Liver (tissue), 9 donors: ENCODE results near the gene RBBP4. TPM values are rescaled to one million over a fixed set of nuclear protein-coding genes. Genes with fewer than 3 reads are reported as not detected.

ENCODE experiments used
- DNase-seq: peaks from one replicate; pipeline ENCODE4 v3.0.0-alpha.2; 2017; ENCODE audit warnings: low spot score
- H3K27ac ChIP-seq, 2 donors: one replicate each; pipeline ENCODE4 v1.7.0; 2013; ENCODE audit warnings: inconsistent platforms in 2 of 2, low read length in 2 of 2, control low read depth in 1 of 2, low read depth in 1 of 2, mild to moderate bottlenecking in 1 of 2
- H3K27me3 ChIP-seq, 4 donors: one replicate each; pipeline versions ENCODE4 v1.6.1 to v1.7.0; 2013; ENCODE audit warnings: low read length in 3 of 4, inconsistent platforms in 1 of 4, mild to moderate bottlenecking in 1 of 4, moderate library complexity in 1 of 4; ENCODE audit not compliant: control insufficient read depth in 4 of 4, insufficient read depth in 4 of 4
- H3K36me3 ChIP-seq, 4 donors: one replicate each; pipeline versions ENCODE4 v1.6.1 to v1.7.0; 2013; ENCODE audit warnings: low read length in 3 of 4, mild to moderate bottlenecking in 3 of 4, low read depth in 1 of 4, moderate library complexity in 1 of 4; ENCODE audit not compliant: control insufficient read depth in 4 of 4, insufficient read depth in 3 of 4
- H3K4me1 ChIP-seq, 4 donors: one replicate each; pipeline versions ENCODE4 v1.6.1 to v1.7.0; 2013; ENCODE audit warnings: low read length in 3 of 4, mild to moderate bottlenecking in 3 of 4, moderate library complexity in 1 of 4; ENCODE audit not compliant: control insufficient read depth in 4 of 4, insufficient read depth in 4 of 4
- H3K4me3 ChIP-seq, 3 donors: one replicate each; pipeline versions ENCODE4 v1.6.1 to v1.7.0; 2013; ENCODE audit warnings: low read length in 3 of 3, control low read depth in 1 of 3, low read depth in 1 of 3, mild to moderate bottlenecking in 1 of 3
- H3K9ac ChIP-seq, 2 donors: one replicate each; pipeline ENCODE4 v1.7.0; 2013; ENCODE audit warnings: low read length in 2 of 2, mild to moderate bottlenecking in 2 of 2, moderate library complexity in 2 of 2, control low read depth in 1 of 2, low read depth in 1 of 2
- H3K9me3 ChIP-seq, 4 donors: one replicate each; pipeline versions ENCODE4 v1.6.1 to v1.7.0; 2013; ENCODE audit warnings: low read length in 3 of 4; ENCODE audit not compliant: control insufficient read depth in 4 of 4
- EGR1 ChIP-seq, 2 donors: IDR thresholded peaks; 2 replicates each; pipeline ENCODE4 v1.6.1; 2016 to 2018; ENCODE audit warnings: antibody characterized with exemption in 2 of 2, low read depth in 2 of 2
- FOXA1 ChIP-seq: IDR thresholded peaks from 2 replicates; pipeline ENCODE4 v1.6.1; 2016; ENCODE audit warnings: antibody characterized with exemption
- FOXA2 ChIP-seq: IDR thresholded peaks from 2 replicates; pipeline ENCODE4 v1.6.1; 2016; ENCODE audit warnings: antibody characterized with exemption
- GABPA ChIP-seq, 2 donors: IDR thresholded peaks in 1 of 2; conservative IDR thresholded peaks in 1 of 2; 2 replicates each; pipeline ENCODE4 v1.6.1; 2016; ENCODE audit warnings: antibody characterized with exemption in 2 of 2, mild to moderate bottlenecking in 1 of 2, moderate library complexity in 1 of 2
- HNF4A ChIP-seq, 2 donors: conservative IDR thresholded peaks; 2 replicates each; pipeline ENCODE4 v1.6.1; 2016; ENCODE audit warnings: antibody characterized with exemption in 2 of 2, mild to moderate bottlenecking in 2 of 2
- HNF4G ChIP-seq: IDR thresholded peaks from 2 replicates; pipeline ENCODE4 v1.6.1; 2016; ENCODE audit warnings: antibody characterized with exemption
- JUND ChIP-seq, 2 donors: IDR thresholded peaks; 2 replicates each; pipeline ENCODE4 v1.6.1; 2016; ENCODE audit warnings: antibody characterized with exemption in 2 of 2
- NR2F2 ChIP-seq: IDR thresholded peaks from 2 replicates; pipeline ENCODE4 v1.6.1; 2016; ENCODE audit warnings: antibody characterized with exemption
- RAD21 ChIP-seq, 2 donors: IDR thresholded peaks; 2 replicates each; pipeline ENCODE4 v1.6.1; 2016; ENCODE audit warnings: antibody characterized with exemption in 2 of 2, mild to moderate bottlenecking in 2 of 2
- RXRA ChIP-seq, 2 donors: IDR thresholded peaks; 2 replicates each; pipeline ENCODE4 v1.6.1; 2017 to 2018; ENCODE audit warnings: antibody characterized with exemption in 2 of 2, mild to moderate bottlenecking in 1 of 2
- SP1 ChIP-seq: IDR thresholded peaks from 2 replicates; pipeline ENCODE4 v1.6.1; 2018; ENCODE audit warnings: antibody characterized with exemption, mild to moderate bottlenecking
- TAF1 ChIP-seq: conservative IDR thresholded peaks from 2 replicates; pipeline ENCODE4 v1.6.1; 2016; ENCODE audit warnings: antibody characterized with exemption, mild to moderate bottlenecking
- YY1 ChIP-seq: IDR thresholded peaks from 2 replicates; pipeline ENCODE4 v1.6.1; 2016; ENCODE audit warnings: antibody characterized with exemption, mild to moderate bottlenecking
- WGBS: extraction: QIAGEN DNeasy Blood & Tissue Kit; methylation state at CpG from one replicate; pipeline ENCODE4 v1.1.7; 2013; 5-methylcytosine and 5-hydroxymethylcytosine counted together
- polyA plus RNA-seq, 2 donors: library from polyadenylated mRNA; stranded (reverse) in 1 of 2; unstranded in 1 of 2; fragments of 200-250 nt in 1 of 2; fragments of >200 nt in 1 of 2; fragmentation: Nextera tagmentation in 1 of 2; extraction: Ambion mirVana in 1 of 2; gene quantifications; one replicate each; pipeline versions ENCODE4 v1.2.1 to v1.2.3, GENCODE V29; 2013 to 2015
- total RNA-seq, 2 donors: library from RNA; depleted of rRNA; stranded (reverse); fragments of >200 nt; gene quantifications; one replicate each; pipeline ENCODE4 v1.2.3, GENCODE V29; 2014
- TF ChIP-seq, protein P1 (sequence below): fragments of 150-350 bp; IDR thresholded peaks from 2 replicates; pipeline ENCODE4 v1.5.1; 2017; ENCODE audit warnings: improper control_type of control experiment, low read depth, low read length; ENCODE audit not compliant: missing input control
- TF ChIP-seq, protein P2 (sequence below): IDR thresholded peaks from 2 replicates; pipeline ENCODE4 v1.6.1; 2016; ENCODE audit warnings: antibody characterized with exemption
- TF ChIP-seq, protein P3 (sequence below): IDR thresholded peaks from 2 replicates; pipeline ENCODE4 v1.6.1; 2016; ENCODE audit warnings: antibody characterized with exemption
- TF ChIP-seq, protein P4 (sequence below): IDR thresholded peaks from 2 replicates; pipeline ENCODE4 v1.6.1; 2016; ENCODE audit warnings: antibody characterized with exemption, mild to moderate bottlenecking
- TF ChIP-seq, protein P5 (sequence below): IDR thresholded peaks from 2 replicates; pipeline ENCODE4 v1.6.1; 2016; ENCODE audit warnings: antibody characterized with exemption
- donor health status: healthy.
- donor health status: healthy.
- donor health status: healthy.
- donor health status: healthy.
- donor health status: healthy.

Gene RBBP4
- total and polyA plus RNA-seq, 4 donors, result 35.3 to 93.1 (median 49.0) TPM

DNA sequence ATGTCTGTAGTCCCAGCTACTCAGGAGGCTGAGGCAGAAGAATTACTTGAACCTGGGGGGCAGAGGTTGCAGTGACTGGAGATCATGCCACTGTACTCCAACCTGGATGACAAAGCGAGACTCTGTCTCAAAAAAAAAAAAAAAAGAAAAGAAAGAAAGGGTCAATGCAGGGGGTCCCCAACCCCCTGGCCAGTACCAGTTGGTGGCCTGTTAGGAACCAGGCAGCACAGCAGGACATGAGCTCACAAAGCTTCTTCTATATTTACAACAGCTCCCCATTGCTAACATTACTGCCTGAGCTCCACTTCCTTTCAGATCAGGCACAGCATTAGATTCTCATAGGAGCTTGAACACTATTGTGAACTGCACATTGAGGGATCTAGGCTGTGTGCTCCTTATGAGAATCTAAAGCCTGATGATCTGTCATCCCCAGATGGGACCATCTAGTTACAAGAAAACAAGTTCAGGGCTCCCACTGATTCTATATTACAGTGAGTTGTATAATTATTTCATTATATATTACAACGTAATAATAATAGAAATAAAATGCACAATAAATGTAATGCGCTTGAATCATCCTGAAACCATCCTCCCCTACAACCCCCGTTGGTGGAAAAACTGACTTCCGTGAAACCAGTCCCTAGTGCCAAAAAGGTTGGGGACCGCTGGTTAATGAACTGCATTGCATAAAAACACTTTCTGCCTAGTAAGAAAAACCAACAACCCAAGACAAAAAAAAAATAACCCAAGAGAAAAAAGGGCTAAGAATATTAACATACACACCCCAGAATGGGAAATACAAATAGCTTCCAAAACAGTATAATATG is 3.5 kb upstream of the RBBP4 start:
- Histone ChIP-seq H3K9ac (no peak overlapping the region), H3K27ac (no peak overlapping the region), H3K4me3 (no peak overlapping the region), H3K4me1 (peaks cover 3 to 21% (median 14%) of the 10 kb centered on the region in 4 donors), H3K27me3 (no peaks in the 10 kb centered on the region), H3K9me3 (no peaks in the 10 kb centered on the region), H3K36me3 (peaks cover 0 to 4% (median under 1%) of the 10 kb centered on the region in 4 donors)
- DNase-seq, result no peak
- 75% methylated on average over 6 of the region's 6 CpGs for WGBS
- TF ChIP-seq, protein P1, sequence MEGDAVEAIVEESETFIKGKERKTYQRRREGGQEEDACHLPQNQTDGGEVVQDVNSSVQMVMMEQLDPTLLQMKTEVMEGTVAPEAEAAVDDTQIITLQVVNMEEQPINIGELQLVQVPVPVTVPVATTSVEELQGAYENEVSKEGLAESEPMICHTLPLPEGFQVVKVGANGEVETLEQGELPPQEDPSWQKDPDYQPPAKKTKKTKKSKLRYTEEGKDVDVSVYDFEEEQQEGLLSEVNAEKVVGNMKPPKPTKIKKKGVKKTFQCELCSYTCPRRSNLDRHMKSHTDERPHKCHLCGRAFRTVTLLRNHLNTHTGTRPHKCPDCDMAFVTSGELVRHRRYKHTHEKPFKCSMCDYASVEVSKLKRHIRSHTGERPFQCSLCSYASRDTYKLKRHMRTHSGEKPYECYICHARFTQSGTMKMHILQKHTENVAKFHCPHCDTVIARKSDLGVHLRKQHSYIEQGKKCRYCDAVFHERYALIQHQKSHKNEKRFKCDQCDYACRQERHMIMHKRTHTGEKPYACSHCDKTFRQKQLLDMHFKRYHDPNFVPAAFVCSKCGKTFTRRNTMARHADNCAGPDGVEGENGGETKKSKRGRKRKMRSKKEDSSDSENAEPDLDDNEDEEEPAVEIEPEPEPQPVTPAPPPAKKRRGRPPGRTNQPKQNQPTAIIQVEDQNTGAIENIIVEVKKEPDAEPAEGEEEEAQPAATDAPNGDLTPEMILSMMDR, result no peak
- TF ChIP-seq EGR1 (IDR thresholded peaks at IDR 0.05; ENCODE audit: low read depth in 2 of 2), result no peak
- no peak for TF ChIP-seq JUND (IDR thresholded peaks at IDR 0.05)
- TF ChIP-seq RXRA (IDR thresholded peaks at IDR 0.05), result peak in 1 of 2 donors; percentile 48
- TF ChIP-seq, protein P2, sequence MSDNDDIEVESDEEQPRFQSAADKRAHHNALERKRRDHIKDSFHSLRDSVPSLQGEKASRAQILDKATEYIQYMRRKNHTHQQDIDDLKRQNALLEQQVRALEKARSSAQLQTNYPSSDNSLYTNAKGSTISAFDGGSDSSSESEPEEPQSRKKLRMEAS, result no peak
- no peak for TF ChIP-seq GABPA (IDR thresholded peaks at IDR 0.05 in 1 of 2, conservative IDR thresholded peaks at IDR 0.05 in 1 of 2)

DNA sequence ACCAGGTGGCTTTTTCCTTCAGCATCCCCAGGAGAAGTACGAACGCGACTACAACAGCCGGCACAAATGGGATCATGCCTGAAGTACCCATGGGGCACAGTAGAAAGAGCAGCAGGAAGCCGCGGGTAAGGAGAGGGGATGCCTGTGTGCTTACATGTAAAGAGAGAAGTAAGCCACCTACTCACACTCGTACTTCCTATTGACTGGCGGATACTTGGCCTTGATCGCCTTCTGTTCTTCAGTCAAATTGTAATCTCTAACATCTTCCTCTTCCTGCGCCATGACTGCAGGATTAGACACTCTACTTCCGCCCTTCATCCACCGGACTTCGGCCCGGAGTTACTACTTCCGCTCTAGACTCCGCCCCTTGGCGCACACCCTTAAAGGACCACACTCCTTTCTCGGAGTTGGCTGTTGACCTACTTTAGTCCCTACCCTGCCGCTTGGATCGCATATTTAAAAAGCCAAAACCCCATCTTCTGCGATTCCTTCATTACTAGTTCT is 708 bp upstream of the RBBP4 start, which contains the start of gene ZBTB8OS:
Gene ZBTB8OS, minus strand, starts transcription at position 303 of the 504 bp plus-strand sequence. Its CDS starts 21 bp downstream, at position 282.
- H3K9me3 ChIP-seq, result no peaks in the 10 kb centered on the region
- peaks cover 4 to 25% (median 18%) of the 10 kb centered on the region in 4 donors for H3K4me1 ChIP-seq
- H3K4me3 ChIP-seq, result peak within 1 kb of the TSS; percentile 84 to 100 (median 84)
- H3K27ac ChIP-seq, result peak within 1 kb of the TSS; percentile 99 to 100
- peak within 1 kb of the TSS; percentile 94 to 95 for H3K9ac ChIP-seq
- WGBS, result under 1% methylated on average over 21 of the region's 21 CpGs
- H3K36me3 ChIP-seq, result peaks cover 4 to 8% (median 4%) of the 10 kb centered on the region in 4 donors
- peak; percentile 89 for DNase-seq
- no peaks in the 10 kb centered on the region for H3K27me3 ChIP-seq
- TF ChIP-seq RXRA (IDR thresholded peaks at IDR 0.05), result peak in 1 of 2 donors; percentile 23
- TF ChIP-seq SP1, result peak; percentile 62
- TF ChIP-seq, protein P3, sequence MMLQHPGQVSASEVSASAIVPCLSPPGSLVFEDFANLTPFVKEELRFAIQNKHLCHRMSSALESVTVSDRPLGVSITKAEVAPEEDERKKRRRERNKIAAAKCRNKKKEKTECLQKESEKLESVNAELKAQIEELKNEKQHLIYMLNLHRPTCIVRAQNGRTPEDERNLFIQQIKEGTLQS, result no peak
- TF ChIP-seq JUND (IDR thresholded peaks at IDR 0.05), result peak in 1 of 2 donors; percentile 34
- no peak for TF ChIP-seq FOXA1
- TF ChIP-seq YY1, result no peak
- TF ChIP-seq, protein P2, result peak; percentile 87
- TF ChIP-seq RAD21 (IDR thresholded peaks at IDR 0.05), result no peak
- TF ChIP-seq, protein P4, sequence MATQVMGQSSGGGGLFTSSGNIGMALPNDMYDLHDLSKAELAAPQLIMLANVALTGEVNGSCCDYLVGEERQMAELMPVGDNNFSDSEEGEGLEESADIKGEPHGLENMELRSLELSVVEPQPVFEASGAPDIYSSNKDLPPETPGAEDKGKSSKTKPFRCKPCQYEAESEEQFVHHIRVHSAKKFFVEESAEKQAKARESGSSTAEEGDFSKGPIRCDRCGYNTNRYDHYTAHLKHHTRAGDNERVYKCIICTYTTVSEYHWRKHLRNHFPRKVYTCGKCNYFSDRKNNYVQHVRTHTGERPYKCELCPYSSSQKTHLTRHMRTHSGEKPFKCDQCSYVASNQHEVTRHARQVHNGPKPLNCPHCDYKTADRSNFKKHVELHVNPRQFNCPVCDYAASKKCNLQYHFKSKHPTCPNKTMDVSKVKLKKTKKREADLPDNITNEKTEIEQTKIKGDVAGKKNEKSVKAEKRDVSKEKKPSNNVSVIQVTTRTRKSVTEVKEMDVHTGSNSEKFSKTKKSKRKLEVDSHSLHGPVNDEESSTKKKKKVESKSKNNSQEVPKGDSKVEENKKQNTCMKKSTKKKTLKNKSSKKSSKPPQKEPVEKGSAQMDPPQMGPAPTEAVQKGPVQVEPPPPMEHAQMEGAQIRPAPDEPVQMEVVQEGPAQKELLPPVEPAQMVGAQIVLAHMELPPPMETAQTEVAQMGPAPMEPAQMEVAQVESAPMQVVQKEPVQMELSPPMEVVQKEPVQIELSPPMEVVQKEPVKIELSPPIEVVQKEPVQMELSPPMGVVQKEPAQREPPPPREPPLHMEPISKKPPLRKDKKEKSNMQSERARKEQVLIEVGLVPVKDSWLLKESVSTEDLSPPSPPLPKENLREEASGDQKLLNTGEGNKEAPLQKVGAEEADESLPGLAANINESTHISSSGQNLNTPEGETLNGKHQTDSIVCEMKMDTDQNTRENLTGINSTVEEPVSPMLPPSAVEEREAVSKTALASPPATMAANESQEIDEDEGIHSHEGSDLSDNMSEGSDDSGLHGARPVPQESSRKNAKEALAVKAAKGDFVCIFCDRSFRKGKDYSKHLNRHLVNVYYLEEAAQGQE, result peak; percentile 19
- no peak for TF ChIP-seq NR2F2
- peak; percentile 79 to 88 for TF ChIP-seq HNF4A (conservative IDR thresholded peaks at IDR 0.05)
- TF ChIP-seq, protein P5, sequence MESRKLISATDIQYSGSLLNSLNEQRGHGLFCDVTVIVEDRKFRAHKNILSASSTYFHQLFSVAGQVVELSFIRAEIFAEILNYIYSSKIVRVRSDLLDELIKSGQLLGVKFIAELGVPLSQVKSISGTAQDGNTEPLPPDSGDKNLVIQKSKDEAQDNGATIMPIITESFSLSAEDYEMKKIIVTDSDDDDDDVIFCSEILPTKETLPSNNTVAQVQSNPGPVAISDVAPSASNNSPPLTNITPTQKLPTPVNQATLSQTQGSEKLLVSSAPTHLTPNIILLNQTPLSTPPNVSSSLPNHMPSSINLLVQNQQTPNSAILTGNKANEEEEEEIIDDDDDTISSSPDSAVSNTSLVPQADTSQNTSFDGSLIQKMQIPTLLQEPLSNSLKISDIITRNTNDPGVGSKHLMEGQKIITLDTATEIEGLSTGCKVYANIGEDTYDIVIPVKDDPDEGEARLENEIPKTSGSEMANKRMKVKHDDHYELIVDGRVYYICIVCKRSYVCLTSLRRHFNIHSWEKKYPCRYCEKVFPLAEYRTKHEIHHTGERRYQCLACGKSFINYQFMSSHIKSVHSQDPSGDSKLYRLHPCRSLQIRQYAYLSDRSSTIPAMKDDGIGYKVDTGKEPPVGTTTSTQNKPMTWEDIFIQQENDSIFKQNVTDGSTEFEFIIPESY, result no peak
- peak; percentile 68 for TF ChIP-seq TAF1
- peak; percentile 95 to 97 for TF ChIP-seq GABPA (IDR thresholded peaks at IDR 0.05 in 1 of 2, conservative IDR thresholded peaks at IDR 0.05 in 1 of 2)
- TF ChIP-seq, protein P1, result no peak
- peak; percentile 73 for TF ChIP-seq HNF4G
- TF ChIP-seq FOXA2, result no peak
- TF ChIP-seq EGR1 (IDR thresholded peaks at IDR 0.05; ENCODE audit: low read depth in 2 of 2), result peak; percentile 42 to 57
